Brain pericyte (primary cell): ENCODE measurements around the gene CACNA1D.

Experiments used
- DNase-seq: peaks from one replicate; pipeline ENCODE4 v3.0.0-alpha.2; 2012; ENCODE audit warnings: low read depth, low spot score

The CACNA1D gene

GRCh38 chr3:53690521-53690920 lies 196.1 kb downstream of the CACNA1D start:
- DNase-seq: no peak

GRCh38 chr3:53691349-53691748 lies 196.9 kb downstream of the CACNA1D start:
- no peak for DNase-seq

GRCh38 chr3:53691885-53692284 lies 197.5 kb downstream of the CACNA1D start:
- no peak for DNase-seq

- DNase-seq: no peak
Observed at GRCh38 chr3:53693451-53693850, 199.0 kb downstream of the CACNA1D start.

GRCh38 chr3:53694046-53694445 lies 199.6 kb downstream of the CACNA1D start:
- no peak for DNase-seq

- no peak for DNase-seq
Observed at GRCh38 chr3:53694666-53695323, 200.4 kb downstream of the CACNA1D start.

- DNase-seq: no peak
Observed at GRCh38 chr3:53695324-53695690, 200.9 kb downstream of the CACNA1D start.

GRCh38 chr3:53696401-53697172 lies 202.2 kb downstream of the CACNA1D start:
- no peak for DNase-seq

- no peak for DNase-seq
Observed at GRCh38 chr3:53700441-53700840, 206.0 kb downstream of the CACNA1D start.

GRCh38 chr3:53702776-53703530 lies 208.5 kb downstream of the CACNA1D start:
- DNase-seq: no peak

GRCh38 chr3:53703630-53704362 lies 209.4 kb downstream of the CACNA1D start:
- DNase-seq: no peak

- DNase-seq: no peak
Observed at GRCh38 chr3:53704363-53704725, 209.9 kb downstream of the CACNA1D start.

GRCh38 chr3:53705024-53705745 lies 210.8 kb downstream of the CACNA1D start:
- DNase-seq: no peak

- no peak for DNase-seq
Observed at GRCh38 chr3:53705774-53706173, 211.4 kb downstream of the CACNA1D start.

GRCh38 chr3:53707222-53707621 lies 212.8 kb downstream of the CACNA1D start:
- DNase-seq: no peak

GRCh38 chr3:53708001-53708621 lies 213.7 kb downstream of the CACNA1D start:
- DNase-seq: no peak

- no peak for DNase-seq
Observed at GRCh38 chr3:53709256-53709655, 214.8 kb downstream of the CACNA1D start.

GRCh38 chr3:53709860-53710674 lies 215.7 kb downstream of the CACNA1D start:
- no peak for DNase-seq

- no peak for DNase-seq
Observed at GRCh38 chr3:53711387-53711786, 217.0 kb downstream of the CACNA1D start.

GRCh38 chr3:53712817-53713388 lies 218.5 kb downstream of the CACNA1D start:
- DNase-seq: no peak
